HAP-1 (cell line): ENCODE data around the gene FAM222A.

ENCODE experiments used
- DNase-seq, 2 experiments: peaks; one replicate each; pipeline ENCODE4 v3.0.0-alpha.2; 2016 to 2020; ENCODE audit warnings: low spot score in 2 of 2
- H3K27me3 ChIP-seq: fragments of 250-450 bp; sonication (Bioruptor Pico); 2 replicates; pipeline ENCODE4 v1.5.1; 2020; ENCODE audit warnings: low read depth, mild to moderate bottlenecking, moderate library complexity
- H3K36me3 ChIP-seq: fragments of 250-450 bp; sonication (Bioruptor Pico); replicated peaks from 2 replicates; pipeline ENCODE4 v1.5.1; 2020; ENCODE audit warnings: mild to moderate bottlenecking
- H3K4me1 ChIP-seq: fragments of 250-450 bp; sonication (Bioruptor Pico); 2 replicates; pipeline ENCODE4 v1.5.1; 2020; ENCODE audit warnings: mild to moderate bottlenecking
- H3K4me3 ChIP-seq: fragments of 250-450 bp; sonication (Bioruptor Pico); 2 replicates; pipeline ENCODE4 v1.5.1; 2020; ENCODE audit warnings: mild to moderate bottlenecking, moderate library complexity
- H3K9me3 ChIP-seq: fragments of 250-450 bp; sonication (Bioruptor Pico); 2 replicates; pipeline ENCODE4 v1.5.1; 2020; ENCODE audit warnings: mild to moderate bottlenecking, moderate library complexity
- in situ Hi-C: fragments of 300-500 bp; cut with MboI; formaldehyde crosslinking; loops from 3 replicates; pipeline ENCODE4 v1.14.3; 2020; ENCODE audit warnings: low sequenced_read_pairs, inconsistent platforms, mixed read lengths

Gene FAM222A

GRCh38 chr12:109793411-109793810 is 79.8 kb downstream of the FAM222A start:
- no peaks in the 10 kb centered on the region for H3K36me3 ChIP-seq
- in situ Hi-C loops, result no loop called here
- H3K4me3 ChIP-seq, result no peak overlapping the region
- DNase-seq, result no peak
- no peaks in the 10 kb centered on the region for H3K27me3 ChIP-seq
- H3K9me3 ChIP-seq, result no peaks in the 10 kb centered on the region
- no peaks in the 10 kb centered on the region for H3K4me1 ChIP-seq

GRCh38 chr12:109793826-109794501 is 80.3 kb downstream of the FAM222A start:
- H3K9me3 ChIP-seq, result no peaks in the 10 kb centered on the region
- in situ Hi-C loops, result no loop called here
- DNase-seq, result no peak
- H3K4me3 ChIP-seq, result no peak overlapping the region
- H3K27me3 ChIP-seq, result no peaks in the 10 kb centered on the region
- H3K36me3 ChIP-seq, result no peaks in the 10 kb centered on the region
- H3K4me1 ChIP-seq, result no peaks in the 10 kb centered on the region

- in situ Hi-C loops, result no loop called here
Measured at GRCh38 chr12:109795023-109795422, 81.4 kb downstream of the FAM222A start.

GRCh38 chr12:109796057-109796456 is 82.4 kb downstream of the FAM222A start:
- Histone ChIP-seq H3K36me3 (no peaks in the 10 kb centered on the region), H3K4me1 (no peaks in the 10 kb centered on the region), H3K27me3 (no peaks in the 10 kb centered on the region), H3K4me3 (no peak overlapping the region), H3K9me3 (no peaks in the 10 kb centered on the region)
- in situ Hi-C loops, result no loop called here
- no peak for DNase-seq

More at GRCh38 chr12:109795023-109795422, 81.4 kb downstream of the FAM222A start:
- Histone ChIP-seq H3K27me3 (no peaks in the 10 kb centered on the region), H3K9me3 (no peaks in the 10 kb centered on the region), H3K4me3 (no peak overlapping the region), H3K4me1 (no peaks in the 10 kb centered on the region), H3K36me3 (no peaks in the 10 kb centered on the region)
- no peak for DNase-seq

GRCh38 chr12:109797905-109798669 is 84.5 kb downstream of the FAM222A start:
- H3K27me3 ChIP-seq, result no peaks in the 10 kb centered on the region
- in situ Hi-C loops, result no loop called here

GRCh38 chr12:109798691-109799090 is 85.1 kb downstream of the FAM222A start:
- DNase-seq, result no peak
- in situ Hi-C loops, result no loop called here
- Histone ChIP-seq H3K9me3 (no peaks in the 10 kb centered on the region), H3K4me3 (no peak overlapping the region), H3K36me3 (no peaks in the 10 kb centered on the region), H3K27me3 (no peaks in the 10 kb centered on the region), H3K4me1 (no peaks in the 10 kb centered on the region)

More at GRCh38 chr12:109797905-109798669, 84.5 kb downstream of the FAM222A start:
- Histone ChIP-seq H3K4me1 (no peaks in the 10 kb centered on the region), H3K9me3 (no peaks in the 10 kb centered on the region), H3K4me3 (no peak overlapping the region), H3K36me3 (no peaks in the 10 kb centered on the region)
- DNase-seq, result peak in 1 of 2 experiments; percentile 43

GRCh38 chr12:109800536-109800935 is 86.9 kb downstream of the FAM222A start:
- Histone ChIP-seq H3K4me1 (no peaks in the 10 kb centered on the region), H3K4me3 (no peak overlapping the region), H3K9me3 (no peaks in the 10 kb centered on the region), H3K36me3 (no peaks in the 10 kb centered on the region), H3K27me3 (no peaks in the 10 kb centered on the region)
- in situ Hi-C loops, result no loop called here
- no peak for DNase-seq

GRCh38 chr12:109802828-109803227 is 89.2 kb downstream of the FAM222A start:
- no peak overlapping the region for H3K4me3 ChIP-seq
- DNase-seq, result no peak
- H3K4me1 ChIP-seq, result no peaks in the 10 kb centered on the region
- H3K27me3 ChIP-seq, result no peaks in the 10 kb centered on the region
- in situ Hi-C loops, result no loop called here
- H3K9me3 ChIP-seq, result no peaks in the 10 kb centered on the region
- no peaks in the 10 kb centered on the region for H3K36me3 ChIP-seq

- DNase-seq, result no peak
- H3K27me3 ChIP-seq, result no peaks in the 10 kb centered on the region
- H3K9me3 ChIP-seq, result no peaks in the 10 kb centered on the region
- no peaks in the 10 kb centered on the region for H3K4me1 ChIP-seq
- no peak overlapping the region for H3K4me3 ChIP-seq
- in situ Hi-C loops, result no loop called here
- H3K36me3 ChIP-seq, result no peaks in the 10 kb centered on the region
Measured at GRCh38 chr12:109803678-109804077, 90.1 kb downstream of the FAM222A start.

GRCh38 chr12:109804820-109805761 is 91.5 kb downstream of the FAM222A start:
- H3K4me3 ChIP-seq, result no peak overlapping the region
- H3K9me3 ChIP-seq, result no peaks in the 10 kb centered on the region
- H3K27me3 ChIP-seq, result no peaks in the 10 kb centered on the region
- no peaks in the 10 kb centered on the region for H3K4me1 ChIP-seq
- in situ Hi-C loops, result no loop called here
- DNase-seq, result peak; percentile 26 to 82
- no peaks in the 10 kb centered on the region for H3K36me3 ChIP-seq

- Histone ChIP-seq H3K27me3 (no peaks in the 10 kb centered on the region), H3K36me3 (no peaks in the 10 kb centered on the region), H3K4me1 (no peaks in the 10 kb centered on the region), H3K9me3 (no peaks in the 10 kb centered on the region), H3K4me3 (no peak overlapping the region)
- no peak for DNase-seq
- in situ Hi-C loops, result no loop called here
Measured at GRCh38 chr12:109807954-109808643, 94.5 kb downstream of the FAM222A start.

GRCh38 chr12:109808876-109809646 is 95.4 kb downstream of the FAM222A start:
- in situ Hi-C loops, result no loop called here
- Histone ChIP-seq H3K4me1 (no peaks in the 10 kb centered on the region; the same call in 1 of the 2 replicates), H3K36me3 (peaks cover 7% of the 10 kb centered on the region; the same call in 1 of the 2 replicates), H3K4me3 (no peak overlapping the region), H3K9me3 (0 out of 2 replicates have a peak, but pooled peaks cover 4% of the 10 kb centered on the region), H3K27me3 (no peaks in the 10 kb centered on the region)
- DNase-seq, result no peak
